HG03095 (cell line): ENCODE data around the gene SLC22A23.

Experiments used
- ATAC-seq: cut with Tn5 transposase; IDR thresholded peaks from one replicate; pipeline ENCODE4 v1.9.1; 2021; ENCODE audit warnings: moderate library complexity; ENCODE audit not compliant: unreplicated experiment

SLC22A23 gene

GRCh38 chr6:3473773-3474172 is 16.9 kb upstream of the SLC22A23 start:
- ATAC-seq, result no peak

- no peak for ATAC-seq
These were observed 14.9 kb upstream of the SLC22A23 start for GRCh38 chr6:3471711-3472110.

GRCh38 chr6:3471286-3471685 is 14.4 kb upstream of the SLC22A23 start:
- no peak for ATAC-seq

- no peak for ATAC-seq
These were observed 11.7 kb upstream of the SLC22A23 start for GRCh38 chr6:3468585-3468984.

- ATAC-seq, result no peak
These were observed 11.1 kb upstream of the SLC22A23 start for GRCh38 chr6:3467996-3468395.

GRCh38 chr6:3466488-3467219 is 9.8 kb upstream of the SLC22A23 start:
- ATAC-seq, result no peak

- ATAC-seq, result no peak
These were observed 3.4 kb upstream of the SLC22A23 start for GRCh38 chr6:3460253-3460652.

- ATAC-seq, result no peak
These were observed 2.0 kb upstream of the SLC22A23 start for GRCh38 chr6:3458706-3459421.

- no peak for ATAC-seq
These were observed 1.1 kb upstream of the SLC22A23 start for GRCh38 chr6:3457710-3458602.

- no peak for ATAC-seq
These were observed 404 bp downstream of the SLC22A23 start for GRCh38 chr6:3456395-3456897.

- ATAC-seq, result no peak
These were observed 1.1 kb downstream of the SLC22A23 start for GRCh38 chr6:3455569-3456394.

GRCh38 chr6:3455147-3455568 is 1.7 kb downstream of the SLC22A23 start:
- ATAC-seq, result no peak

GRCh38 chr6:3454273-3455010 is 2.4 kb downstream of the SLC22A23 start:
- ATAC-seq, result no peak

GRCh38 chr6:3453413-3454272 is 3.2 kb downstream of the SLC22A23 start:
- ATAC-seq, result no peak

- ATAC-seq, result no peak
These were observed 5.4 kb downstream of the SLC22A23 start for GRCh38 chr6:3451498-3451897.

GRCh38 chr6:3450888-3451287 is 6.0 kb downstream of the SLC22A23 start:
- ATAC-seq, result no peak

GRCh38 chr6:3449750-3450305 is 7.0 kb downstream of the SLC22A23 start:
- ATAC-seq, result no peak

GRCh38 chr6:3449321-3449720 is 7.5 kb downstream of the SLC22A23 start:
- ATAC-seq, result no peak
